Measurements from ENCODE around the gene ACKR2.

Gene ACKR2

GRCh38 chr3:42829628-42830436, 20.6 kb downstream of the ACKR2 start:
- DNase-seq (ENCODE audit: low spot score): no peak

- no peak for DNase-seq (ENCODE audit: low spot score)
Measured at GRCh38 chr3:42830437-42831320, 21.4 kb downstream of the ACKR2 start.

- DNase-seq (ENCODE audit: low spot score): peak; percentile 77
Measured at GRCh38 chr3:42831321-42831713, 22.1 kb downstream of the ACKR2 start.

GRCh38 chr3:42836150-42837123, 27.2 kb downstream of the ACKR2 start:
- no peak for DNase-seq (ENCODE audit: low spot score)

GRCh38 chr3:42838571-42838970, 29.3 kb downstream of the ACKR2 start:
- no peak for DNase-seq (ENCODE audit: low spot score)

GRCh38 chr3:42839616-42840015, 30.4 kb downstream of the ACKR2 start:
- peak; percentile 88 for DNase-seq (ENCODE audit: low spot score)

GRCh38 chr3:42841332-42841731, 32.1 kb downstream of the ACKR2 start:
- no peak for DNase-seq (ENCODE audit: low spot score)

- no peak for DNase-seq (ENCODE audit: low spot score)
Measured at GRCh38 chr3:42843713-42844411, 34.6 kb downstream of the ACKR2 start.

GRCh38 chr3:42844412-42844713, 35.1 kb downstream of the ACKR2 start:
- no peak for DNase-seq (ENCODE audit: low spot score)

- no peak for DNase-seq (ENCODE audit: low spot score)
Measured at GRCh38 chr3:42844815-42845214, 35.6 kb downstream of the ACKR2 start.

- peak; percentile 74 for DNase-seq (ENCODE audit: low spot score)
Measured at GRCh38 chr3:42846685-42847522, 37.7 kb downstream of the ACKR2 start.

GRCh38 chr3:42847731-42848130, 38.5 kb downstream of the ACKR2 start:
- DNase-seq (ENCODE audit: low spot score): no peak

- no peak for DNase-seq (ENCODE audit: low spot score)
Measured at GRCh38 chr3:42849017-42849416, 39.8 kb downstream of the ACKR2 start.

GRCh38 chr3:42850263-42850662, 41.0 kb downstream of the ACKR2 start:
- DNase-seq (ENCODE audit: low spot score): no peak

GRCh38 chr3:42851228-42851834, 42.1 kb downstream of the ACKR2 start:
- no peak for DNase-seq (ENCODE audit: low spot score)

GRCh38 chr3:42852441-42852840, 43.2 kb downstream of the ACKR2 start:
- no peak for DNase-seq (ENCODE audit: low spot score)

GRCh38 chr3:42853056-42853455, 43.8 kb downstream of the ACKR2 start:
- DNase-seq (ENCODE audit: low spot score): no peak

GRCh38 chr3:42853739-42854302, 44.6 kb downstream of the ACKR2 start:
- DNase-seq (ENCODE audit: low spot score): no peak

- no peak for DNase-seq (ENCODE audit: low spot score)
Measured at GRCh38 chr3:42855219-42855546, 45.9 kb downstream of the ACKR2 start.

Data from pons (tissue), 1 donor.